Sigmoid colon (tissue), 7 donors: ENCODE data around the gene NUB1. TPM values are rescaled to one million over a fixed set of nuclear protein-coding genes. Genes with fewer than 3 reads are reported as not detected.

Source experiments
- DNase-seq: peaks from one replicate; pipeline ENCODE4 v3.0.0-alpha.2; 2019
- H3K27ac ChIP-seq, 4 donors: fragments of 200-600 bp; sonication (generic); one replicate each; pipeline ENCODE4 v1.5.1; 2016 to 2019; ENCODE audit warnings: mild to moderate bottlenecking in 1 of 4
- H3K27me3 ChIP-seq, 3 donors: fragments of 200-600 bp; sonication (generic); one replicate each; pipeline ENCODE4 v1.5.1; 2019; ENCODE audit warnings: mild to moderate bottlenecking in 1 of 3
- H3K36me3 ChIP-seq, 4 donors: fragments of 200-600 bp; sonication (generic); one replicate each; pipeline ENCODE4 v1.5.1; 2016 to 2019
- H3K4me1 ChIP-seq, 4 donors: fragments of 200-600 bp; sonication (generic); one replicate each; pipeline ENCODE4 v1.5.1; 2017 to 2019
- H3K4me3 ChIP-seq, 4 donors: fragments of 200-600 bp; sonication (generic); one replicate each; pipeline ENCODE4 v1.5.1; 2017 to 2019; ENCODE audit warnings: mild to moderate bottlenecking in 2 of 4, moderate library complexity in 1 of 4
- H3K9me3 ChIP-seq, 4 donors: fragments of 200-600 bp in 3 of 4; sonication (generic) in 3 of 4; one replicate each; pipeline versions ENCODE4 v1.5.1 to v1.6.1; 2013 to 2019
- CTCF ChIP-seq, 4 experiments: fragments of 450-650 bp in 3 of 4; fragments of 200-600 bp in 1 of 4; IDR thresholded peaks; one replicate each; pipeline ENCODE4 v1.5.1; 2016 to 2019; ENCODE audit warnings: antibody characterized with exemption in 4 of 4, mild to moderate bottlenecking in 3 of 4, moderate library complexity in 2 of 4
- EP300 ChIP-seq, 4 donors: sonication (generic); formaldehyde crosslinking; IDR thresholded peaks; one replicate each; pipeline ENCODE4 v1.6.1; 2017; ENCODE audit warnings: antibody characterized with exemption in 4 of 4
- POLR2A ChIP-seq, 2 donors: fragments of 450-650 bp; IDR thresholded peaks; one replicate each; pipeline ENCODE4 v1.6.1; 2016; ENCODE audit warnings: antibody characterized with exemption in 2 of 2, mild to moderate bottlenecking in 2 of 2, moderate library complexity in 2 of 2
- POLR2AphosphoS5 ChIP-seq, 4 donors: sonication (generic); formaldehyde crosslinking; IDR thresholded peaks; one replicate each; pipeline ENCODE4 v1.6.1; 2017; ENCODE audit warnings: antibody characterized with exemption in 4 of 4
- WGBS, 2 donors: extraction: QIAGEN DNeasy Blood & Tissue Kit; methylation state at CpG; one replicate each; pipeline ENCODE4 v1.1.7; 2013; 5-methylcytosine and 5-hydroxymethylcytosine counted together
- intact Hi-C: fragments of 100-400 bp; cut with DNase I; formaldehyde crosslinking; loops from one replicate; pipeline ENCODE4 v1.15.1; 2023
- polyA plus RNA-seq, 3 donors: library from polyadenylated mRNA; stranded (reverse); fragments of 200-250 nt; gene quantifications; one replicate each; pipeline ENCODE4 v1.2.3, GENCODE V29; 2013
- total RNA-seq, 4 donors: library from RNA; depleted of rRNA; stranded (reverse); fragments of >200 nt; gene quantifications; one replicate each; pipeline ENCODE4 v1.1.0, GENCODE V29; 2016
- donor health status: healthy with polysubstance abuse.
- donor health status: Bipolar disorder and iron deficiency.
- donor health status: healthy.

NUB1 gene
- total and polyA plus RNA-seq, 7 donors, result 36.6 to 73.8 (median 50.1) TPM

GRCh38 chr7:151339651-151340382, 1.8 kb upstream of the NUB1 start:
- intact Hi-C loops, result no loop called here
- TF ChIP-seq POLR2A (IDR thresholded peaks at IDR 0.05) (no peak), EP300 (IDR thresholded peaks at IDR 0.05) (no peak), CTCF (IDR thresholded peaks at IDR 0.05) (no peak), POLR2AphosphoS5 (IDR thresholded peaks at IDR 0.05) (no peak)
- H3K9me3 ChIP-seq, result no peaks in the 10 kb centered on the region
- no peak for DNase-seq
- WGBS, 2 donors, result 44 to 54% methylated on average over 7 of the region's 7 CpGs
- no peaks in the 10 kb centered on the region for H3K27me3 ChIP-seq
- peaks cover 0 to 22% (median 15%) of the 10 kb centered on the region in 4 donors for H3K4me1 ChIP-seq
- no peak overlapping the region for H3K4me3 ChIP-seq
- H3K36me3 ChIP-seq, result peaks cover 0 to 1% (median 0%) of the 10 kb centered on the region in 4 donors
- H3K27ac ChIP-seq, result peak overlapping the region in 1 of 4 donors; percentile 14

GRCh38 chr7:151340794-151341356, 737 bp upstream of the NUB1 start:
- Histone ChIP-seq H3K27ac (peak overlapping the region; percentile 74 to 84 (median 82)), H3K27me3 (no peaks in the 10 kb centered on the region), H3K4me3 (peak overlapping the region in 3 of 4 donors; percentile 67 to 97 (median 75)), H3K4me1 (peaks cover 0 to 22% (median 15%) of the 10 kb centered on the region in 4 donors), H3K9me3 (no peaks in the 10 kb centered on the region), H3K36me3 (peaks cover 2 to 12% (median 4%) of the 10 kb centered on the region in 4 donors)
- TF ChIP-seq POLR2A (IDR thresholded peaks at IDR 0.05), result no peak
- peak in 2 of 4 experiments; percentile 6 to 9 for TF ChIP-seq CTCF (IDR thresholded peaks at IDR 0.05)
- WGBS, 2 donors, result 63 to 79% methylated on average over 12 of the region's 12 CpGs
- intact Hi-C loops, result no loop called here
- DNase-seq, result no peak

- Histone ChIP-seq H3K36me3 (peaks cover 4 to 25% (median 8%) of the 10 kb centered on the region in 4 donors), H3K4me1 (peaks cover 0 to 22% (median 15%) of the 10 kb centered on the region in 4 donors), H3K4me3 (peak overlapping the region; percentile 67 to 97 (median 74)), H3K9me3 (no peaks in the 10 kb centered on the region), H3K27ac (peak overlapping the region; percentile 74 to 84 (median 82)), H3K27me3 (no peaks in the 10 kb centered on the region)
- 1 to 2% methylated on average over 11 of the region's 11 CpGs for WGBS, 2 donors
- TF ChIP-seq POLR2A (IDR thresholded peaks at IDR 0.05), result no peak
- TF ChIP-seq EP300 (IDR thresholded peaks at IDR 0.05), result no peak
- TF ChIP-seq CTCF (IDR thresholded peaks at IDR 0.05), result no peak
- TF ChIP-seq POLR2AphosphoS5 (IDR thresholded peaks at IDR 0.05), result no peak
- intact Hi-C loops, result no loop called here
- no peak for DNase-seq
Measured at GRCh38 chr7:151342102-151342646, 562 bp downstream of the NUB1 start.

- Histone ChIP-seq H3K9me3 (no peaks in the 10 kb centered on the region), H3K4me3 (peak overlapping the region; percentile 67 to 97 (median 74)), H3K36me3 (peaks cover 4 to 31% (median 8%) of the 10 kb centered on the region in 4 donors), H3K4me1 (peaks cover 0 to 22% (median 15%) of the 10 kb centered on the region in 4 donors), H3K27ac (peak overlapping the region in 2 of 4 donors; percentile 74 to 84), H3K27me3 (no peaks in the 10 kb centered on the region)
- WGBS, 2 donors, result 57 to 72% methylated on average over 8 of the region's 8 CpGs
- intact Hi-C loops, result no loop called here
- no peak for TF ChIP-seq POLR2AphosphoS5 (IDR thresholded peaks at IDR 0.05)
- no peak for TF ChIP-seq POLR2A (IDR thresholded peaks at IDR 0.05)
- no peak for TF ChIP-seq CTCF (IDR thresholded peaks at IDR 0.05)
- TF ChIP-seq EP300 (IDR thresholded peaks at IDR 0.05), result no peak
- no peak for DNase-seq
Measured at GRCh38 chr7:151342811-151343210, 1.2 kb downstream of the NUB1 start.
